GM10847 (cell line): ENCODE measurements around the gene PRKCQ.

Experiments
- POLR2A ChIP-seq: IDR thresholded peaks from 2 replicates; pipeline ENCODE4 v1.6.1; 2011; ENCODE audit not compliant: insufficient read length; ENCODE audit errors: extremely low read depth

The PRKCQ gene

DNA sequence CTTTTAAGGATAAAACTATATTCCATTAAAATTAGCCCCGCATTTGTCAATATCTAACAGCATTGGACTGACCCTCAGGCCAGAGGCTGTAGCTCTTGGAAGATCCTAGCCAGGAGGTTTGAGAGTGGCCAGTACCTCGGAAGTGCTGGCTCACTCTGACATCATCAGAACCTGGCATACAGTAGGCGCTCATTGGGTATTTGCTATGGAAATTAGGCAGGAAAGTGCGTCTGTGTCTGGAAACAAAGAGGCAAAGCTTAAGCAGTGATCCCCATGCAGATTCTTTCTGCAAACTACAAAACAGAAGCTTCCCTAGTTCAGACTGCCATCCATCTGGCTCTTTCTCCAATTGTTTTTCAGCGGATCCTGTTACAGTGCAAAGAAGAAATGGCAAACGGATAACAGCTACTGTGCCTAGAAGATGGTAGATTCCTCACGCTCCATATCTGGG lies 1.7 kb upstream of the PRKCQ start:
- TF ChIP-seq POLR2A = no peak

- no peak for TF ChIP-seq POLR2A
Observed at GRCh38 chr10:6580279-6581029, 378 bp upstream of the PRKCQ start.

DNA sequence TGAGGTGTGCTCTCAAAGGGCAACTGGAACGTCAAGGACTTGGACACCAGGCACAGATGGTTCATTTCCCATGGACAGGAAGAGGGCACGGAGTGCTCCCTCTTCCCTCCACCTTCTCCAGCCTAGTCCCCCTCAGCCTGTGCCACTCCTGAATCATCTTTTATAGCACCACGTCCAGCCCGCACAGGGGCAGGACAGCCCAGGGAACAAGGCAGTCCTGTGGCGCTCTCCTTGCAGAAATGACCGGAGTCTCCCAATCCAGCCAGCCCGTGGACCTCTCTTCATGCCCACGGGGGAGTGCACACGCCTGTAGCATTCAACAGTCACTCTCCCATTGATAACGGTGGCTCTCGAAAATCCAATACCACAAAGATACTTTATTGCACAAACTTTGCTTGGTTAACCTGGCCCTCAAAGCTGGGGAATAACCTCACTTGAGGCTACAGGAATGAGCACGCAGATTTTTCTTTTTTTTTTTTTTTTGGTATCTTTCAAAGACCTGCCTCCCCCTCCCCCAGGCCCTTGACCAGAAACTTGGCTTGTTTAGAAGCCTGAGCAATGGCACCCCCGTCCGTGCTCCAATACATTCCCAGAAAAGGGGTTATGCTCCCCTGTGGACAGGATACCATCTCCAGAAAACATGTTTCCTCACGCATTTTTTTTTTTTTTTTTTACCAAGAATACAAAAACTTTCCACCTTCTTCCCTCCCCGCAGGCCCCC lies 733 bp downstream of the PRKCQ start:
- TF ChIP-seq POLR2A = no peak

GRCh38 chr10:6578795-6579182 lies 1.3 kb downstream of the PRKCQ start:
- TF ChIP-seq POLR2A = no peak

DNA sequence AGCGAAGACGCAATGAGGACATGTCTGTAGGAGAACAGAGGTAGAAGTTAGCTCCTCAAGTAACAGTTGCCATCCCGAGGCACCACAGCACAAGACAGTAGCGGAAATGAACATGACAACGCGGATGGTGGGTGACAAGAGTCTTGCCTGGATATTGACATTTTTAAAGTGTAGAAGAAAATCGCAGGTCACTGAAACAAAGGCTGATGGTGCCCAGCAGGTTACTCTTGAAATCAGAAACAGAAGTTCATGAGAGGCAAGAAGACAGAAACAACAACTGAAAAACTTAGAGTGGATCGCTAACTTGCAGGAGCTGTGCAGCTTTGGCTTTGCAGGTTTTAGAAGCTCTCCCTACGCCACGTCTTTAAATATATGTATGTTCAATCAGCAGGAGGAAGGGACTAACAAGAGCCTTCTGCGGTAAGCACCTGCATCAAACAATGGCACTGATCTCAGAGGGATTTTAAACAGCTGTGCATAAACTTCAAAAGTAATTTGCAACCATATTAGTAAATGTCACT lies 1.8 kb downstream of the PRKCQ start:
- no peak for TF ChIP-seq POLR2A

- TF ChIP-seq POLR2A = no peak
Observed at GRCh38 chr10:6576326-6576725, 3.8 kb downstream of the PRKCQ start.

GRCh38 chr10:6574664-6575176 lies 5.4 kb downstream of the PRKCQ start:
- TF ChIP-seq POLR2A = no peak

DNA sequence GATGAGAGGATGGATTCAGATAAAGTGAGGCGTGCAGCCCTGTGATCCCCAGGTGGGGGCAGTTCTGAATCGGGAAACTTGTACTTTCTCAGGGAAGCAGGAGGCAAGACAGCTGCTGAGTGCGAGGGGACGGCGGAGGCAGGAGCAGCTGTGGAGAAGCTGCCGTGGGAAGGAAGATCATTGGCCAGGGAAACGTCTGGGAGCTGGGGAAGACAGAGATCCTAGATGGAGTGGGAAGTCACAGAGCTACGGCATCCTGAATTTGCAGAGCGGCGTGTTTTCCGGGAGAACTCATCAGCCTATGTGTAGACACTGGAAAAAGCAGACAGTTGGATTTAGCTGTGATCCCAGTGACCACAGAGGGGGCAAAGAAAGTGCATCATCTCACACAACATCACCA lies 9.2 kb downstream of the PRKCQ start:
- TF ChIP-seq POLR2A = no peak

- TF ChIP-seq POLR2A = no peak
Observed at GRCh38 chr10:6569259-6569658, 10.8 kb downstream of the PRKCQ start.

DNA sequence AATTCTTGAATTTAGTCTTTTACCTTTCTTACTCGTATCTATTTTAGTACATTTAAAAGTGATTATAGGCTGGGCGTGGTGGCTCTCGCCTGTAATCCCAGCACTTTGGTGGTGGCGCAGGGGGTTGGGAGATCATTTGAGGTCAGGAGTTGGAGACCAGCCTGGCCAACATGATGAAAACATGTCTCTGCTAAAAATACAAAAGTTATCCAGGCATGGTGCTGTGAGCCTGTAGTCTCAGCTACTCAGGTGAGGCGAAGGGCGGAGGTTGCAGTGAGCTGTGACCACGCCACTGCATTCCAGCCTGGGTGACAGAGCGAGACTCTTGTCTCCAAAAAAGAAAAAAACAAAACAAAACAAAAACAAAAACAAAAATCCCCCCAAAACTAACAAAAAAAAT lies 12.2 kb downstream of the PRKCQ start:
- no peak for TF ChIP-seq POLR2A

- TF ChIP-seq POLR2A = no peak
Observed at GRCh38 chr10:6567203-6567703, 12.8 kb downstream of the PRKCQ start.

- TF ChIP-seq POLR2A = no peak
Observed at GRCh38 chr10:6565588-6565987, 14.5 kb downstream of the PRKCQ start.

- TF ChIP-seq POLR2A = no peak
Observed at GRCh38 chr10:6564367-6564766, 15.7 kb downstream of the PRKCQ start.

GRCh38 chr10:6563731-6564130 lies 16.3 kb downstream of the PRKCQ start:
- TF ChIP-seq POLR2A = no peak

DNA sequence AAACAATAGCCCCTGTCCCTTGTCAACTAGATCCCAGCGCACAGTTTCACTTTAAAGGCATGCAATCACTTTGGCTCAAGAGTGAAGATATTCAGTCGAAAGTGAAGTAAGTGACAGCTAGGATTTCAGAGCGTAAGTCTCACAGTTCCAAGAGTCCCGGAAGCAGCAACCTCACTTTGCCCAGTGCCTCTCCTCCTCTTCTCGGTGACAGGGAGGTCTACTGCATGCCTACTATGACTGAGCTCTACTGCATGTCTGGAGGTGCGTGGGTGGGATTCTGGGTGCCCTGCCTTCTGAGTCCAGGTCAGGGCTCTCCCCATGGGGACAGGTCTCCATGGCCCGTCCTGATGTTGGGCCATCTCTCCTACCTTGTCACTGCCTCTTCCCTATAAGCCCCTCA lies 17.0 kb downstream of the PRKCQ start:
- TF ChIP-seq POLR2A = no peak

GRCh38 chr10:6562221-6562620 lies 17.9 kb downstream of the PRKCQ start:
- TF ChIP-seq POLR2A = no peak
